Measurements from ENCODE around the gene NDUFS7.

NDUFS7 gene

DNA sequence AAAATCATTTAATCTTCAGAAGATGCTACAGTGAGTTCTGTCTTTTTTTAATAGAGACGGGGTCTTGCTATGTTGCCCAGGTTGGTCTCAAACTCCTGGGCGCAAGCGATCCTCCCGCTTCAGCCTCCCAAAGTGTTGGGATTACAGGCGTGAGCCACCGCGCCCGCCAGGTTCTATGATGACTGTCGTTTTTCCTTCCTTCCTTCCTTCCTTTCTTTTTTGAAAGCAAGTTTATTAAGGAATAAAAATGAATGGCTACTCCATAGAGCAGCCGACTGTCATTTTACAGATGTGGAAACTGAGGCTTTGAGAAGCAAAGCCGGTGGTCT lies 18.1 kb downstream of the NDUFS7 start:
- no peak for DNase-seq

DNA sequence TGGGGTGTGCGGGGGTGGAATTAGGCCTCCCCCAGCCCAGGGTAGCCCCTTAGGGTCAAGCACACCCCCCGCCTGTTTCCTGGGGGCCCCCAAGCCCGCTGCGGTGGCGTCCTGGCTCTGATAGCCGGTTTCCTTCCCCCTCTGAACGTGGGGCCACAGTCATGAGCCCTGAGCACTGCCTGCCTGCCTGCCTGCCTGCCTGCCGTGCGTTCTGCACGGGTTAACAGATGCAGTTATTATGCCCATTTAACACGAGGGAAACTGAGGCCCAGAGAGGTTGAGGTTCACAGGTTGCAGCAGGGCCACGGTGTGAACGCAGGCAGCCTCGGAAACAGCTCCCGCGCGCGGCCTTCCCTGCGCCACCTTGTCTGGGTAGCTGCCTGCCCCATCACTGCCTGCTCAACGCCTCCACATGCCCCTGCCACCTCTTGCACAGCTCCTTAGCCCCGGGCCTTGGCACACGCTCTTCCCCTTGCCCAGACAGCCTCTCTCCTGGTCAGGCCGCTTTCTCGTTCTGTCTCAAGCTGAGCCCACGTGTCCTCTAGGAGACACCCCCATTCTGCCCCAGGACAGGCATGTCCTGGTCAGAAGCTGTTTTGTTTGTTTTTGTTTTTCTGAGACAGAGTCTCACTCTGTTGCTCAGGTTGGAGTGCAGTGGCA lies 18.8 kb downstream of the NDUFS7 start:
- DNase-seq = no peak

GRCh38 chr19:1406774-1407527 lies 23.2 kb downstream of the NDUFS7 start:
- DNase-seq = peak; percentile 100

GRCh38 chr19:1407528-1408299 lies 24.0 kb downstream of the NDUFS7 start, which contains the start of gene DAZAP1:
Gene DAZAP1, plus strand, starts transcription at chr19:1407586. Its CDS starts 188 bp downstream, at chr19:1407774.
- peak; percentile 23 for DNase-seq

GRCh38 chr19:1408300-1409203 lies 24.8 kb downstream of the NDUFS7 start:
- peak; percentile 69 for DNase-seq

DNA sequence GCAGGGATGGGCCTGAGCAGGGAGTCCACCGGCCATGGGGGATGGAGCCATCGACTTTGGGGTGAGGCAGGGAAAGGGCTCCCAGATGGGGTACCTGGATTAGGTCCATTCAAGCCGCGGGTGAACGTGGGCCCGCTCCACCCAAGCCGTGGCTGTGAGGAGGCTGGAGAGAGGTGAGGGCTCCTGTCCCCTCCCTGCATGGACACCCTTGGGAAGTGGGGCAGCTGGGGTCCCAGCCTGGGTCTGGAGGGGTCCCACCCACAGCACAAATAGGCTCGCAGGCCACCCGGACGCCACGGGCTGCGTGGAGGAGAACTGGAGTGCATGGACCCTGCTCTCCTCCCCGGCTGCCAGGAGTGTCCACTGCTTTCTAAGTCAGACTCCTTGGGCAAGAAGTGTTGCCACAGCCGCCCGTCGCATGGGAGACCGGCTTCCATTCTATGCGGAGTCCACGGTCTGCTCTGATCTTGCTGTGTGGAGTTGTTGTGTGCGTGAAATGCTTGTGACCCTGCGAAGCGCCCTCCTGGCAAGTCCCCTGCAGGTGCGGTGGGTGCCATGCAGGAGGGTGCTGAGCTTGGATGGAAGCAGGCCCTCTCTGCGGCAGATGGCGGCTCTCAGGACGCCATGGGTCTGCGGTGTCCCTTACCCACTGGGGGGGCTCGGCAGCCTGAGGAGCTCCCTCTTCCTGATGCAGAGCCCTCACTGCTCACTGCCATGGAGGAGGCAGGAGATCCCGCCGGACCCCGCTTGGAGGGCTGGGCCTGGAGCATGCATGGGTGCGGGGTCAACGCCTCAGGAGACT lies 25.7 kb downstream of the NDUFS7 start:
- no peak for DNase-seq

DNA sequence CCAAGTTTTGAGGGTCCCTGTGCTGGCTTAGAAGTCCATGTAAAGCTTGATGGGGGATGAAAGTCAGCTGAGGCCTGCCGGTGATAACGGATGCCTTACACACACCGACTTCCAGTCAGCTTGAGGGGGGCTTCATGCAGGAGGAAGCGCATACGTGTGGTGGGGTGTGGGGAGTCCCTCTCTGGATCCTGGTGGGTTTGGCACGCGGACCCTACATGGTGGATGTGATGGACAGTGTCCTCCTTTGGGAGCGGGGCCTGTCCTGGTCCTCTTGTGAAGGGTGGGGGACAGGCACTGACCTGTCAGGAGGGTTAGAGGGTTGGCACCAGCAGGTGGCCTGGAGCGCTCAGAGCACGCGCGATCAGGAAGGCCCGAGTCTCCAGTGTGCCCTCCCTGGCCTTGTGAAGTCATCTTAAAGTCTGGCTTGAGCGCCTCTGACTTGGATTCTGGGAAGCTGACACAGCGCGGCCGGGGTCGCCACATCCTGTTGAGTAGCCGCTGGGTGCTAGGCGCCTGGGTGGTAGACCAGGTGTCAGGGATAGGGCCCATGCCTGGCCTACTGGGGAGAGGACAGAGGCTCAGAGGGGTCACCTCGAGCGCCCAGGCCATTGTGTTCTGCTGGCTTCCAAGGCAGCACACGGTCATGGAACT lies 26.6 kb downstream of the NDUFS7 start:
- DNase-seq = peak; percentile 42

- DNase-seq = no peak
Observed at GRCh38 chr19:1410789-1411188, 27.1 kb downstream of the NDUFS7 start.

DNA sequence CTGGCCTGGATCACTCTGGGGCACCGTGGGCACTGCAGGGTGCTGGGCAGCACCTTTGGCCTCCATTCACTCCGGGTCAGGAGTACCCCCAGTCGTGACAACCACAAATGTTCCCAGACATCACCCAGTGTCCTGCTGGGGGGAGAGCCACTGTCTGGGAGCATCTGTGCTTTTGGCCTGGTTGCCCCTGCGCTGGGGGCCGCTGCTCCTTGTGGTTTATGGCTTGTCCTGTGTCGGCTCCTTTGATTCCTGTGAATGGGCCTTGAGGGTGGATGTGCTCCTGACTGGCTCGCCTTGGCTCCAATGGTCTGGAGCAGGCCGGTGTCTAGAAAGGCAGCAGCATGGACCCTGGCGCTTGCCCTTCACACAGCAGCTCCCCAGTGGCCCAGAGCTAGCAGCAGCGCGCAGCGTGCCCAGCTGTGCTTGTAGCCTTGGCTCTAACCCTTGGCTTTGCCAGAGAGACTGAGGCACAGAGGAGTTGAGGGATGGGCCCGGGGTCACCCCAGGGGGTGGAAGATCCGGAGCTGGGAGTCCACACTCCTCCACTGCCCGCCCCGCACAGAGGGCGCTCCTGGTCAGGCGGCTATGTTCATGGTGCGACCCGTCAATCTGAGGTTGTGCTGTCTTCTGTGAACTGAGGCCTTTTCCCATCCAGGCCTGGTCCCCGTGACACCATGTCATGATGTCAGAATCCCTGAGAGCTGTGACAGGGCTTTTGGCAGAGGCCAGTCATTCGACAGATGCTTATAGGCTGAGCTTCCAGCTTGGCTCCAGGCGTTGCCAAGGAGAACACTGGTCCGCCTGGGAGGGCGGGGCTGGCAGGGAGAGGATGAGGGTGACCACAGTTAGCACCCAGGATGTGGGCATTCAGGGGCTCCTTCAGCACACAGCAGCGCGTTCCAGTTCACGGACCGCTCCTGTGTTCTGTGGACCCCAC lies 27.8 kb downstream of the NDUFS7 start:
- DNase-seq = peak; percentile 44

- DNase-seq = no peak
Observed at GRCh38 chr19:1412323-1412923, 28.7 kb downstream of the NDUFS7 start.

- DNase-seq = no peak
Observed at GRCh38 chr19:1412995-1413800, 29.5 kb downstream of the NDUFS7 start.

GRCh38 chr19:1416014-1416841 lies 32.5 kb downstream of the NDUFS7 start:
- no peak for DNase-seq

DNA sequence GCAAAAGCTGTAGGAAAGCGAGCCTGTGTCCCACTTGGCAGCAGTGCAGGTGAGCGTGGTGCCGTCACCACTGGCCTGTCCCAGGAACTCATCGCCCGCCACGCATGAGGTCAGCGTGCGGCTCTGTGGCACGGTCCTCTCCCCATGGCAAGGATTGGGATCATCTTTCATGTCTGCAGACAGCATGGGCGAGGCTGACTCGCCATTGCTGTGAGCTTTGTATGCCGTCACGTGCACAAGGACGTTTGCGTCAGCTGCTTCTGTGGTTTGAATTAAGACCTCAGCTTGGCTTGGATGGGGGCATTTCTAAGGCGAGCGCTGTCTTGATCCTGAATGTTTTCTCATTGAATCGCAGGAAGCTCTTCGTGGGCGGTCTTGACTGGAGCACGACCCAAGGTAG lies 33.4 kb downstream of the NDUFS7 start:
- no peak for DNase-seq

DNA sequence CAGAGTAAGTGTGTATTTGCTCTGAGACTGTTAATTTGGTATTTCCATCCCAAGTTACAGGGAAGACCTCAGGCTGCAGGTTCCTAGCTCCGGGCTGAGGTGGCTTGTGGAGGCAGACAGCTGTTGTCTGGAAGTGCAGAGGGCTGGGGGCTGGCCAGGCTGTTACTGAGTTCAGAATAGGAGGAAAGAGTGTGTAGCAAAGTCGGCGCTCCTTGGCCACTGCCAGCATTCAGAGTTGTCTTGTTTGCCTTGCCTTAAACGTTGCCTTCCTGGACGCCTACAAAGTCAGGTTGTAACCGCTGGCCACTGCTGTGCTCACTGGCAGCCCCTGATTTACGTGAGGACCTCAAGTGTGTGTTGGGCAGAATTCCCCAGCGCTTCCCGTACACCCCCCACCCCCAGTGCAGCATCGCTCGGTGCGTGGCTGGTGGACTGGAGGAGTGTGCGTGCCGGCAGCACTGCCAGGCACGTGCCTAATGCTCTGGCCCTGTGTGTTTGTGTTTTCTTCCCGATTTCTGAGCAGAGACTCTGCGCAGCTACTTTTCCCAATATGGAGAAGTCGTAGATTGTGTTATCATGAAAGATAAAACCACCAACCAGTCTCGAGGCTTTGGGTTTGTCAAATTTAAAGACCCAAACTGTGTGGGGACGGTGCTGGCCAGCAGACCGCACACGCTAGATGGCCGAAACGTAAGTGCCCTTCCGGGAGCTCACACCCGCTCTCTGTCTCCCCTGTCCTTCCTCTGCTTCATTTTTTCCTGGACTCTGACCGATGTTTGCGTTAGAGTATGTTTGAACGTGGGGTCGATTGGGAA lies 34.2 kb downstream of the NDUFS7 start:
- DNase-seq = no peak

DNA sequence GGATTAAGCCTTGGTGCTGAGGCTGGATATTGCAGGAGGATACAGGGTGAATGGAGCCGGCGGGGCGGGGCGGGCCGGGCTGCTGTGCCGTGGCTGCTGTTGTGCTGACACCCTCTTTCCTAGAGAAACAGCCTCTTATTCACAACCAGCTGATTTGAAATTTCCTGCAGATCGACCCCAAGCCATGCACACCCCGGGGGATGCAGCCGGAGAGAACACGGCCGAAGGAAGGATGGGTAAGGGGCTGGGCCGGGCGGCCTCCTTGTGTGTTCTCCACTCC lies 34.7 kb downstream of the NDUFS7 start:
- no peak for DNase-seq

DNA sequence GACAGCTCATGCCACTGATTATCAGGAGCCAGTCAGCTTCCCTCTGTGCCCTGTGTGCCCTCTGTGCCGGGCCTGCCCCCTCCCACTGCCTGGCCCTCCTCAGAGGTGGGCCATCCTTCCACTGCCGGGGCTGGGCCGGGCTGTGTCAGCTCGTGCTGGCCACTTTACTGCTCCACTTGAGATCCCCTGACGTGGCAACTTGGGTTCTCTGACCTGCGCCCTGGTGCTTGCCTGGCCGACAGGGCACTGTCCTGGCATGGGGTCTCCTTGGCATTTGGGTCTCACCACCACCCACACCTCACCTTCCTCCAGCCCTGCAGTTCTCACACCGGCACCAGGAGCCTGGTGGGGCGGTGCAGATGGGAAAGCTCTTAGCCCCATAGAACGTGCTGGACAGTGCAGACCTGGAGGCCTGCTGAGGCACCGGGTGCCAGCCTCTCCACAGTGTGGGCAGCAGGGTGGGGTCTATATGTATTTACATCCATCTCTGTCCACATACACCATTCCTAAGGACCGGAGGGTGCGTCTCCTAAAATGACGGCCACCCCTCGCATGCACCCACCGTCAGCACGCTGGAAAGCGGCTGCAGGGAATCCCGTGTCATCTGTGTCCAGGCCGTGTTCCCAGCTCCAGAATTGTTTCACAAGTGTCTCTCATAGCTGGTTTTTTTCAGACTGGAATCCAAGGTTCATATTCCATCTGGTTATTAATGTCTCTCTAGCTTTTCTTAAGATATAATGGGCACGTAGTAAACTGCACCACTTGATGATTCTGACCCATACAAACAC lies 35.4 kb downstream of the NDUFS7 start:
- DNase-seq = no peak
